Glomerular visceral epithelial cell (primary cell): ENCODE data around the gene NYNRIN.
A peak's percentile ranks its signal among the peaks of the same experiment; 100 is the strongest.

Source experiments
- DNase-seq: peaks from one replicate; pipeline ENCODE4 v3.0.0-alpha.2; 2016; ENCODE audit errors: extremely low spot score

Gene NYNRIN

DNA sequence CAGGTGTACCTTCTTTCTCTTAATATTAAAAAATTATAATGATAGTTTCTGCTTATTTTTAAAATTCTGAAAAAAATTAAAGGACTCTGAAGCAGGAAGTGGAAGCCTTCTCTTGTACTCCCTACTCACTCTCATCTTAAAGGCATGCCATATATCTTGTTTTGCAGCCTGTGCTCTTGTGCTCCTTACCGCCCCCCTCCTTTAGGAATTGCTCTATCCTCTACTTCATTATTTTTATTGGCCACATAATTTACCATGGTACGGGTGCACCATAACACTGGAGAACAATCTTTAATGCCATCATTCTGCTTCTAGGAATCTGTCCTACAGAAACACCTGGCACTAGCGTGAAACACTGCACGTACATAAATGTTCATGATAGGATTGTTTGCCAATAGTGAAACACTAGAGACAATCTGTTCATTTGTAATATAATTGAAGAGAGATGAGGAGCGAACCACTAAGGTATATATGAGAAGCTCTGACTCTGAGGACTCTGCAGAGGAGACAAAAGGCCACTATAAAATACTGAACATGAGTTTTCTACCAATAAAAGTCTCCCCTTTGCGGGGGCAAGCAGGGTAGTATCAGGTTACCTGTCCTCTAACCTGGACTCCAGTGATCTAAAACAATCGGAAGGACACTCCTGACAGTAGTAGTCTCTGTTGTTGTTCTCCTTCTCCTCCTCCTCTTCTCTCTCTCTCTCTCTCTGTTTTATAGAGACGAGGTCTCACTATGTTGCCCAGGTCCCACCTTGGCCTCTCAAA is 6.3 kb upstream of the NYNRIN start:
- DNase-seq: no peak

DNA sequence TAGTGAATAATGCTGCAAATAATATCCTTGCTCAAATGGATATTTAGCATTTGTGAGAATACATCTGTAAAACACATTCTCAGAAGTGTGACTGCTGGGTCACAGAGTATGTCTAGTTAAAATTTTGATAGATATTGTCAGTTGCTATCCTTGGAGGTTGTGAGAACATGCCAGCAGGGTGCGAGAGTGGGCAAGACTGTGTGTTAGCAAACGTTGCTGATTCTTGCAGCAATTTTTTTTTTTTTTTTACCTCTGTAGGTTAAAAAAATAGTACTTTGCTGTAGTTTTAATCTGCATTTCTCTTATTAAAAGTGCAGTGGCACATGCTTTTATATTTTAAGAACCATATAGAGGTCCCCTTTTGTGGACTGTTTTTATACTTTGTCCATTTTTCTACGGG is 4.5 kb upstream of the NYNRIN start:
- DNase-seq: no peak

DNA sequence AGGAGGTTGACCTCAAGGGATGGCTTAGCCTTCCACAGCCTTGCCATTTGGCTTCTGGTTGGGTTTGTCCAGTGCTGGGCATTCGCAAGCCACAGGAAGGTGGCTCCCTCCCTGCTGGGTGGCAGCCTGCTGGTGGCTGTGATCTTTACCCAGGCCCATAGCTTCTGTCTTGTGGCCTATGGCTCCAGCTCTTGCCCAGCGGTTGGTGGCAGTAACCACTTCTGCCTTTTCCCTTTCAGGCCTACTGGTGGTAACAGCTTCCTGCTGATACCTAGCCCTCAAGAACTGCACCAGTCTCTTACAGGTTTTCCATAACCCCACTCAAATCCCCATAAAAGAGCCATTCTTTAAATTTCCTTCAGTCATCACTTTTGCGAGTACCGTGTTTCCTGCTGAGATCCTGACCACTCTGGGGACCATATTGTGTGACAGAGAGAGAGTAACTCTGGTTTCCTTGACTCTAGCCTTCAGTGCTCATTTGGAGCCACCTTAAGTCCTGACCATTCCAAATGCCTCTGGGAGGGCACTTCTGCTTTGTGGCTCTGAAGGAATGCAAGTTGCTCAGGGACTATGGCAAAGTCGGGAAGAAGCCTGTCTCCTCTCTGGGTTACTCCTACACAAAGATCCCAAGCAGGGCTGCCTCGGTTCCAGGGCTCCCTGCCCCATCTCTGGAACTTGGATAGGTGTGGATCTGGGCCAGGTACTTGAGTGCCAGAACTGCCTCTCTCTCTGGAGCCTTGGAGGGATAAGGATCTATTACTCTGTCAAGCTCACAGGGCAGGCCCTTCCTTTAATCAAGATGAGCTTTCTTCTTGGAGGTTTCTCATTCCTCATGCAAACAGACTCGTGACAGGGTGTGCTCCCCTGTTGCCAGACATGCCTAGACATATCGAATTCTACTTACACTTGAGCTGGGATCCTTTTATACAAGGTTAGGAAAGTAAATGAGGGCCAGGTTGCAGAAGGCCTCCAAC is 2.9 kb upstream of the NYNRIN start:
- no peak for DNase-seq

DNA sequence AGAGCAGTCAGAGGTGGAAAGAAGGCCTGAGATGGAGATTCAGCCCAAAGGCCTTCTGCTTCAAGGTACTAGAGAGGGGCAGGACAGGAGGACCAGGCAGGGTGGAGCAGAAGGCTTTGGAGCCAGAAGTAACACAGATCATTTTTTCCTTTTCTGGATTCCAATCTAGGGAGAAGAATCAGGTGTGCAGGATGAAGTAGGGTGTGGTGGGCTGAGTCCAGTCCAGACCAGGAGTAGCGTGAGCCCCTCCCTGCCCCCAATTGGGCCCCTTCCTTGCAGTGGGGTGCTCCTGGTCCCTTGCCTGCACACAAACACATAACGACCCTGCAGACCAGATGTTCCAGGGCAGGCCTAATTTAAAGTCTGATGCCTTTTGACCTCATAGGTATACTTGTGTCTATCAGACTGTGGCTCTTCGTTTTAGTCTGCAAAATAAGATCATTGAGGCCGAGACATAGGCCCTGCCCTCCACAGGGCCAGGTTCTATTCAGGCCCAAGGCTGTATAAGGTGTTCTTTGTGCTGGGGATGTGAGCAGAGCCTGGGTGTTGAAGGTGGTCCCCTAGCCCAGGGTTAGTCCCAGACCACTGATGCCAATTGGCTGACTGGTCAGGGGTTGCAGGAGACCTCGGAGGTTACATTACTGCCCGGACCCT is 1.0 kb upstream of the NYNRIN start:
- DNase-seq: no peak

DNA sequence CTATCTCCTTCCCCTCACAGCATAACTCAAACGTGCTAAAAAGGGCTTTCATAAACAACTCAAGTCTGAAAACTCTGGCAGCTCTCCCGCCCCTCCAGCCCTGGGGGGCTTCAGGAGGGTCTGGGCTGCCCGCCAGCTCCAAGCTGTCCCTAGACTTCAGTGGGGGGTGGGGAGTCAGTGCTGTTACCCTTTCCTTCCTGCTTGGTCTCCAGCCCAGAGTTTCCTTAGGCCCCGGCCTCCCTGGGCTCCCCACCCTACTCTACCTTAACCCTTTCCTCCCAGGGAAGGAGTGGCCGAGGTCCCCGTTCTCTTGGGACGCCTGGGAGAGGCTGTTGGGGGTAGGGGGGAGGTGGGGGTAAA is 530 bp upstream of the NYNRIN start:
- DNase-seq: no peak

DNA sequence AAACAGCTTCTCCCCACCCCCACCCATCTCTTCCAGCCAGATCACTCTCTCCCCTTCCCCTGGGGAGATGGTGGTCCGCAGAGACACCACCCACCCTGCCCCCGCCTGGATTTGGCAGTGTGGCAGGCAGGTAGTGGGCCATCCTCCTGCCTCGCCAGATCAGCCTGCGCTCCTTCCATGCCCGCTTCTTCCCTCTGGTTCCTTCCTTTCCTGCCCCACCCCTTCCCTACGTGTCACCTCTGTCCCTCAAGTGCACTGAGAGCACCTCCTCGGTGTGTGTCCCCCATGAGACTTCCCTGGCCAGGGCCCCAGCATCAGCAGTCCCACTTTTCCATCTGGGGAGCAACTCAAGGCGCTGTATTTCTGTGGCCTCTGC is 632 bp downstream of the NYNRIN start:
- no peak for DNase-seq

DNA sequence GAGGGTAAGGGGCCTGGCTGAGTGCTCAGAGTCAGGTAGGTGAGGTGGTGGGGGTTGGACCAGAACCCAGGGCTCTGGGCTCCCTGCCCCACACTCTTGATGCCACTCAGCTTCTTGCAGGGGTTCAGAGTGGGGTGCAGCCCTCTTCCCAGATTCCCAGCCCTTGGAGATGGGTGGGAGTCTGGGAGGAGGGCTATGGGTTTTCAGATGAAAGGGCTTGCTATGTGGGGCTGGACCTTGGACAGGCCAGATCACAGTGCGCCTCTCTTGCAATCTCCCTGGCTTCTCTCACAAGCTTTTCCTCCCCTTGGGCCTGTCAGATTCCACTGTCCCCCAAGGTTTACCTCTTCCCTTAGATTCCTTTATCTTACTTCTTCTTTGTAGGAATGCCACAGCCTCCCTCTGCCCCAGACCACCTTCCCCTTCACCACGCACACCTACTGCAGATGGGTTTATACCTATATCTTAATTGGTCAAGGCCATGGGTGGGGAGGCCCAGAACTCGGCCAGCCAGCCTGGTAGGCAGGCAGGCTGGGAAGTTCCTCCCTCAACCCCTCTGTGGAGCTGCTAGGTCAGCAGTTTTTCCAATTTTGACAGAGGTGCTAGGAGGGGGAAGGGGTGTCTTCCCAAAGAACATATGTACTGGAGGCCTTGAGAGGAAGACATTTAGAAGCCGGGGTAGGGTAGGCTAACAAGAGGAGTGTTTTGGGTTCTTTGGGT is 1.4 kb downstream of the NYNRIN start:
- DNase-seq: no peak

DNA sequence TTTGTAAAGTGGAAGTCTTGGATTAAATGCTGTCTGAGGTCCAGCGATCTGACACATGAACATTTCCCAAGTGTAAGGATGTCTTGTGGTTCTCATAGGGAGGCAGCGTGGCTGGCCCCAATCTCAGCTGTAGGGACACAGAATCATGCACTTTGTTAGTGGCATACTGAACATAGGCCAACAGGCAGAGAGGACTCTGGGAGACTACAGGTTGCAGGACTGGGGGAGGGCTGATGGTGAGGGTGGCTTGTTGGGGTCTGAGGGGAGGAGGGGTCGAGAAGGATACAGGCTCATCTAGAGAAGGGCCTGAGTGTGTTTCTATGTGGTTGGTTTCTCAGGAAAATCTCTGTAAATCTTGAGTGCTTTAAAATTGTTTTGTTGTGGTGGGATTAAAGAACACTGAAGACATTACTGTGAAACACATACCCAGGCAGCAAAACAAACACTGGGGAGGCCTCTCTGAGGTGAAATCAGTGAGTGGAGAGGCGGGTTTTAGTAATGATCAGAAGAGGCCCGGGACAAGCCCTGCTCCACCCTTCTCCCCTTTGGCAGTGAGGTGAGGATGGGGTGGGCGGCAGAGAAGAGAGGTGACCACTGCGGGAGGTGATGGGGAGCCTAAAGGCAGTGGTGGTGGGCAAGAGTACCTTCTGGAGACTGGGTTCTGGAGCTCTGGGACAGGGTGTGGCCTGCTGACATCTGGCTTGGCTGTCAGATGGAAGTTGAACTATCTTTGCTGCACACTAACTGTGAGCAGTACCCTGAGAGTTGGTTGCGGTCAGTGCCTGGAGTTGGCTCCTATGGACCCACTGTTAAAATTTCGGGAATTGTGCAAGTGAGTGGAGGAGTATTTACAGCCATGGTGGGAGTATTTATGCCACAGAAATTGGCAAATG is 3.3 kb downstream of the NYNRIN start:
- DNase-seq: no peak

DNA sequence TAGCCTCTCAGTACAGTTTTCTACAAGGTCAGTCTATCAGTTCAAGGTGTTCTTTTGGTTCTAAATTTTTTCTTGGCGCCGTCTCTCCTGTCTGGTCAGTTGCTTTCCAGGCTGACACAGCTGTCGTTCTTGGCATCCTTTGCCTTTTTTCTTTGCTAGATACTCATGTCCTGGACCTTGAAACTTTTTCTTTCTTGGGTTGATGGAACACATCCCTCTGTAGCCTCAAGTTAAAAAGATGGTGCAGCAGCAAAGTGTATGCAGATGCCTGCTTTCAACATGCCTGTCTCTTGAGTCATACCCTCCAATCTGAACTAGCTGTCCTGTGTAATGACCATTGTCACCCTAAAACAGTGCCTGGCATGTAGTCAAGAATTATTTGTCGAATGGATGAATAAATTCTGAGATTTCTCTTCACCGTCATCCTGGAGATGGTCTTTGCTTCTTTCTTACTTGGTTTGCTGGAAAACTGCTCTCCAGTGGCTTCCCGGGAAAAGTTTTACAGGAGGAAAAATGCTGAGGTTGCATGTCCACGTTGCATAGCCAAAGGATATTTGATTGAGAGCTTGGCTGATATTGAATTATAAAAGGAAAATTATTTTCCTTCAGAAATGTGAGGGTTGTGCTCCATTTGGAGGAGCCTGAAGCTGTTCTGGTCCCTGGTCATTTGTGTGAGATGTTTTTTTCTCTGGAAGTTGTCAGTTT is 4.6 kb downstream of the NYNRIN start:
- no peak for DNase-seq

DNA sequence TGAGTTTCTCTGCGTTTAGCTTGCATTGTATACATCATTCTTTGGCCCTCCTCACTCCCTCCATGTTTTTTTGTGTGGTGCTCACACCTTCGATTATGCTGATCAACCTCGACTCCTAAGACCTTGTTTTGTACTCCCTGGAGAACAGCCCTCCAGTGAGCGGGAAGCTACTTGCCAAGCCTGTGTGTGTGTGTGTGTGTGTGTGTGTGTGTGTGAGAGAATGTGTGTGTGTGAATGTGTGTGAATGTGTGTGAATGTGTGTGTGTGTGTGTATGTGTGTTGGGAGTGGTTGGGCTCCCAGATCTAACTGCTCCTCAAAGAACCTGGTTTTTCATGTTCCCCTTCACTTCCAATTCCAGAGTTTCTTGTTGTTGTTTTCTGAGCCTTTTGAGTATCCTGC is 6.0 kb downstream of the NYNRIN start:
- no peak for DNase-seq

DNA sequence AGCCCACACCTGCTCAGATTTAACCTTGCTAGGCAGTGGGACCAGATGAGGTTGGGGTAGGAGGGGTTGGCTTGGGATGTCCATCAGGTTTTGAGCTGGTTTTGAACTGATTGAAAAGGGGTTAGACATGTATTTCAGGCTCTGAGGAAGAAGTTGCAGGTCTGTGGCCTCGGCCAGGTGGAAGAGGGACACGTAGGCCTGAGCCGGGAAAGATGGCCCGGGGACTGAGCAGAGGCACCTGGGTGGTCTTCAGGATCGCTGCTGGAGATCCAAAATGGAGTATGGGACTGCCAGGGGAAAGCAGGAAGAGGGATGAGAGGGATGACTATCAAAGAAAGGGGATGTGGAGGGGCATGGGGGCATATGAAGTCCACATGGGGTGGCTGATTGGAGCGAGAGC is 7.6 kb downstream of the NYNRIN start:
- no peak for DNase-seq

DNA sequence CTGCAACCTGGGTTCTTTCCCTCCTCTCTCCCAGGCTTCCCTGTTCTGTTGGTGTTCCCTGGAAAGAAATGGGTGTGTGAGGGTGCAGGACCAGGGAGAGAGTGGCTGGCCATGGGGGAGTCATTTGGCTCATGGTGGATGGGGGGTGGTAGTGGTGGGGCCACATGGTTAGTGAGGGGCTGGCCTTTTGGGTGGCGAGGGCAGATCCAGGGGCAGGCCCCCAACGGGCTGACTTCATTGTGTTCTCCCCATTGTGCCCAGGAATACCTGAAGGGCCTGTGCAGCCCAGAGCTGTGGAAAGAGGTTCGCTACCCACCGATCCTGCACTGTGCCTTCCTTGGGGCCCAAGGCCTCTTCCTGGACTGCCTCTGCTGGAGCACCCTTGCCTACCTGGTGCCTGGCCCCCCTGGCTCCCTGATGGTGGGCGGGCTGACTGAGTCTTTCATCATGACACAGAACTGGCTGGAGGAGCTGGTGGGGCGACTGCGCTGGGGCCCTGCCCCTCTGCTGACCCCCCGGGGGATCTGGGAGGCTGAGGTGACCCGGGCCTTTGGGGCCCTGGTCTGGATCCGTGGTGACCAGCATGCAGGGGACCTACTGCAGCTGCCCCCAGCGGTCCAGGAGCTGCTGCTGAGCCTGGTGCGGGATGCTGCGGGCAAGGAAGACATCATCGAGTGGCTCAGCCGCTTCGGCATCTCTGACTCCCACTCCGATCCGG is 9.0 kb downstream of the NYNRIN start:
- no peak for DNase-seq

DNA sequence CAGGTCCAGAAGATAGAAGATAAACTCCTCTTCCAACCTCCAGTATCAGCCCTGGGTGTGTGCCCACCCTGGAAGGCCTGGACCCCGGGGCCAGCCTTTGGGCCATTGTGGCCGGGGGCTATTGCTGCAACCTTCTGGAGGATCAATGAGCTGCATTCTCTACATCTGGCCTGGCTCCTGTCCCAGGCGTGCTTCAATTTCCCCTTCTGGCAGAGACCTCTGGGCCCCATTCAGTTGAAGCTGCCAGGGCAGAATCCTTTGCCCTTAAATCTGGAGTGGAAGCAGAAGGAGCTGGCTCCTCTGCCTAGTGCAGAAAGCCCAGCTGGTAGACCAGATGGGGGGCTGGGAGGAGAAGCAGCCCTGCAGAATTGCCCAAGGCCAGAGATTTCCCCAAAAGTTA is 10.0 kb downstream of the NYNRIN start:
- no peak for DNase-seq

DNA sequence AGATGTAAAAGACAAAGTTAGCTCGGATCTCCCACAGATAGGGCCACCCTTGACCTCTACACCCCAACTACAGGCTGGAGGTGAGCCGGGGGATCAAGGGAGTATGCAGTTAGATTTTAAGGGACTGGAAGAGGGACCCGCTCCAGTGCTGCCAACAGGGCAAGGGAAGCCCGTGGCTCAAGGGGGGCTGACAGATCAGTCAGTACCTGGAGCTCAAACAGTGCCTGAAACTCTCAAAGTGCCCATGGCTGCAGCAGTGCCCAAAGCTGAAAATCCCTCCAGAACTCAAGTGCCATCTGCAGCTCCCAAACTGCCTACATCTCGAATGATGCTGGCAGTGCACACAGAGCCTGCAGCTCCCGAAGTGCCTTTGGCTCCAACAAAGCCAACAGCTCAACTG is 10.4 kb downstream of the NYNRIN start:
- DNase-seq: no peak

DNA sequence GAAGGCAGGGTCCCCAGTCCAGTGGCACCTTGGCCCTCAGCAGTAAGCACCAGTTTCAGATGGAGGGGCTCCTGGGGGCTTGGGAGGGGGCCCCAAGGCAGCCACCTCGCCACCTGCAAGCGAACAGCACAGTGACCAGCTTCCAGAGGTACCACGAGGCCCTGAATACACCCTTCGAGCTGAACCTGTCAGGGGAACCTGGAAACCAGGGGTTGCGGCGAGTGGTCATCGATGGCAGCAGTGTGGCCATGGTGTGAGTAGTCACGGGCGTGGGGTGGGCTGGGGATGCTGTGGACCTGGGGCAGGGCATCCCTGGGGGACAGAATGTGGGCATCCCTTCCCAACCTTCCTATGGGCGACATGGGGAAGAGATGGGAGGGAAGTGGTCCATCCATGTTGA is 11.2 kb downstream of the NYNRIN start:
- no peak for DNase-seq

DNA sequence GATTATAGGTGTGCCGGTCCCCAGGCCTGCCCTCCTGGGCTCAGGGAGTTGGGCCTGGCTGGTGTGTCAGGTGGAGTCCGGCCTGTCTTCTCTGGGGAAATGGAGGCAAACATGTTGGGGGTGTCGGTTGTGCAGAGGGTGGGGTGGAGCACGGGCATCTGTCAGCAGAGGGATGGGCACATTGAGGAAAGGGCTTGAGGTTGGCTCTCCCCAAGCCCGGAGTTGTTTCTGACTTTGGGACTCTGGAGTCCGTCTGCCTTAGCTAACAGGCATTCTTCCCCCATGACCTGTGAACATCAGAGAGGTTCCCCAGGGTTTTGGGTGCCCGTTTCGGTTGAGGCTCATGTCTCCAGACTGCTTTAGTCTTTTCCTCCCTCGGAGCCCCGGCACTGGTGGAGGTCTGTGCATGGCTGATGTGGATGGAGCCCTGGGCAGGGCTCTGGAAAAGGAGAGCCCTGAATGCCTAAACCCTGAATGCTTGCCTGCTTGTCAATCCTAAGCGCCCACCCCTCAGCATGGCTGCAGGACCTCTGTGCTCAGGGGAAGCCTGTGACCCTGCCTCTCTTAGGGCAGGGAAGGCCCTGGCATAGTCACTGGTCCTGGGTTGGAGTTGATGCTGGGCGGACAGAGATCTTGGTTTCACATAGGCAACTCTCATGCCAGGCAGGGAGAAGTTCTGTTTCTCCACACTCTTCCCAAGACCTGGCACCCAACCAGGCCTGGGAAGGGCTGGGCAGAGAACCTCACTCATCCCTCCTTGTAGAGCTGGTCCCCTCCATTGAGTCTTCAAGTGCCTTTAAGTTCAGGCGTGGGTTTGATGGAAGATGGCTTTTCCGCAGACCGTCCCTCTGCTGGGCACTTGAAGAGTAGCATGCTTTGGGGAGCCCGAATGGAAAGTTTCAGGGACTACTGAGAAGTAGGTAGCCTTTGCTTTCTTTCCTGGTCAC is 12.9 kb downstream of the NYNRIN start:
- peak; percentile 24 for DNase-seq

DNA sequence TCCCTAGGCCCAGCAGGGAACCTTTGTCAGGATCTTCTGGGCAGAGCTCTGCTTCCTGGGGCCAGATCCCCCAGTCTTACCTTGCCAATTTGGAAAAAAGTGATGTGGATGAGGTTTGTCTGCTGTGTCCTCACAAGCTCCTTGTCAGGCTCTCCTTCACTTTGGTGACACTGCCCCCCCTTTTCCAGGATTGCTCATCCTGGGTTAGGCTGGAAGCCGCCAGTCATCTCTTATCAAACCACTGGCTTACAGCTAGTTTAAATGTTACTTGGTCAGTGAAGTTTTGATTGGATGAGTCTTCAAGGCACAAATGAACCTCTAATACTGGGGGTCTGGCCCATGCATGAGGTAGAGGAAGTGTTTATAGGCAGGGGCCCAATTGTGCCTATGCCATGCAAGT is 15.3 kb downstream of the NYNRIN start:
- DNase-seq: no peak

DNA sequence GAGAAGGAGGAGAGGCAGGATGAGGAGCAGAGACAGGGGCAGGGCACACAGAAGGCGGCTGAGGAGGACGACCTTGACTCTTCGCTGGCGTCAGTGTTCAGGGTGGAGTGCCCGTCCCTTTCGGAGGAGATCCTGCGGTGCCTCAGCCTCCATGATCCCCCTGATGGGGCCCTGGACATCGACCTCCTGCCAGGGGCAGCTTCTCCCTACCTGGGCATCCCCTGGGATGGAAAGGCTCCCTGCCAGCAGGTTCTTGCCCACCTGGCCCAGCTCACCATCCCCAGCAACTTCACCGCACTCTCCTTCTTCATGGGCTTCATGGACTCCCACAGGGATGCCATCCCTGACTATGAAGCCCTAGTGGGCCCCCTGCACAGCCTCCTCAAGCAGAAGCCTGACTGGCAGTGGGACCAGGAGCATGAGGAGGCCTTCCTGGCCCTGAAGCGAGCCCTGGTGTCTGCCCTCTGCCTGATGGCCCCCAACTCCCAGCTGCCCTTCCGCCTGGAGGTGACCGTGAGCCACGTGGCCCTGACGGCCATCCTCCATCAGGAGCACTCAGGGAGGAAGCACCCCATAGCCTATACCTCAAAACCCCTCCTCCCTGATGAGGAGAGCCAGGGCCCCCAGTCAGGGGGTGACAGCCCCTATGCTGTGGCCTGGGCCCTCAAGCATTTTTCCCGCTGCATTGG is 16.1 kb downstream of the NYNRIN start:
- DNase-seq: no peak
